HEK293T (cell line): ENCODE measurements around the gene SUMF2.
"Not testable (repeated sequence)": the region's sequence is repeated elsewhere in the genome, so short reads cannot be mapped to it uniquely, and the experiment has no call there.

ENCODE experiments used
- CTCF ChIA-PET: fragments of 350-600 bp; formaldehyde crosslinking; extraction: SDS; loops from one replicate; lab custom pipeline; 2021; ENCODE audit warnings: antibody characterized with exemption, inconsistent platforms; lab: Yijun Ruan, JAX
- POLR2A ChIA-PET: fragments of 350-600 bp; formaldehyde crosslinking; extraction: SDS; loops from one replicate; lab custom pipeline; 2020; ENCODE audit warnings: antibody characterized with exemption, inconsistent platforms; lab: Yijun Ruan, JAX
- DNase-seq: peaks from one replicate; pipeline ENCODE4 v3.0.0; 2012; ENCODE audit warnings: mixed read lengths; ENCODE audit errors: extremely low spot score
- ARNT ChIP-seq: fragments of 450-650 bp; IDR thresholded peaks from 2 replicates; pipeline ENCODE4 v1.6.1; 2017; ENCODE audit warnings: mild to moderate bottlenecking
- BHLHE40 ChIP-seq: fragments of 450-650 bp; IDR thresholded peaks from 2 replicates; pipeline ENCODE4 v1.6.1; 2016; ENCODE audit warnings: mild to moderate bottlenecking, moderate library complexity, borderline replicate concordance
- CTBP1 ChIP-seq: fragments of 450-650 bp; IDR thresholded peaks from 2 replicates; pipeline ENCODE4 v1.6.1; 2016; ENCODE audit warnings: borderline replicate concordance
- ELF4 ChIP-seq: fragments of 450-650 bp; IDR thresholded peaks from 2 replicates; pipeline ENCODE4 v1.6.1; 2017; ENCODE audit warnings: antibody characterized with exemption
- FOXA1 ChIP-seq: fragments of 450-650 bp; IDR thresholded peaks from 2 replicates; pipeline ENCODE4 v1.6.1; 2016; ENCODE audit warnings: mild to moderate bottlenecking
- FOXK2 ChIP-seq: fragments of 450-650 bp; IDR thresholded peaks from 2 replicates; pipeline ENCODE4 v1.6.1; 2016; ENCODE audit warnings: mild to moderate bottlenecking
- FOXM1 ChIP-seq: fragments of 450-650 bp; IDR thresholded peaks from 2 replicates; pipeline ENCODE4 v1.6.1; 2017; ENCODE audit warnings: mild to moderate bottlenecking, borderline replicate concordance
- HDGF ChIP-seq: fragments of 450-650 bp; IDR thresholded peaks from 2 replicates; pipeline ENCODE4 v1.6.1; 2017; ENCODE audit warnings: antibody characterized with exemption, borderline replicate concordance
- L3MBTL2 ChIP-seq: fragments of 450-650 bp; conservative IDR thresholded peaks from 2 replicates; pipeline ENCODE4 v1.6.1; 2016; ENCODE audit warnings: mild to moderate bottlenecking
- LEF1 ChIP-seq: fragments of 450-650 bp; IDR thresholded peaks from 2 replicates; pipeline ENCODE4 v1.6.1; 2017; ENCODE audit warnings: mild to moderate bottlenecking, borderline replicate concordance
- NFRKB ChIP-seq: fragments of 450-650 bp; IDR thresholded peaks from 2 replicates; pipeline ENCODE4 v1.6.1; 2016; ENCODE audit warnings: mild to moderate bottlenecking, moderate library complexity
- SP1 ChIP-seq: fragments of 450-650 bp; IDR thresholded peaks from 2 replicates; pipeline ENCODE4 v1.6.1; 2017
- SUZ12 ChIP-seq: fragments of 450-650 bp; IDR thresholded peaks from 2 replicates; pipeline ENCODE4 v1.6.1; 2016; ENCODE audit warnings: mild to moderate bottlenecking
- TARDBP ChIP-seq: fragments of 450-650 bp; IDR thresholded peaks from 2 replicates; pipeline ENCODE4 v1.6.1; 2016
- ZNF384 ChIP-seq: fragments of 450-650 bp; IDR thresholded peaks from 2 replicates; pipeline ENCODE4 v1.6.1; 2016
- TF ChIP-seq, protein P1 (sequence below): fragments of 450-650 bp; IDR thresholded peaks from 2 replicates; pipeline ENCODE4 v1.6.1; 2016

Gene SUMF2

DNA sequence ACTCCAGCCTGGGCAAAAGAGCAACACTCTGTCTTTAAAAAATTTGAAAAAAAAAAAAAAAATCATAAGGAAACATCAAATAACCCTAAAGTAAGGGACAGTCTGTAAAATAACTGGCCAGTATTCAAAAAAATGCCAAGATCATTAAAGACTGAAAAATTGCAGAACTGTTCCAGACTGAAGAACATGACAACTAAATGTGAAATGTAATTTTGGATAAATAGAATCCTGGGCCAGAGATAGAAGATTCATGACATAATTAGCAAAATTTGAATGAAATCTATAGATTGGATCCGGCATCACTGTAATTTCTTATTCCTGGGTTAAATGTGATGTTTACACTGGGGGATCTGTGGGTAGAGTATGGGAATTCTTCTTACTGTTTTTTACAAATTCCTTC is 15.8 kb upstream of the SUMF2 start:
- POLR2A ChIA-PET = interaction anchor here (0.7 kb wide), 1 partner anchor 14 kb away, joined by 4 read pairs; no protein-coding TSS in a partner anchor

DNA sequence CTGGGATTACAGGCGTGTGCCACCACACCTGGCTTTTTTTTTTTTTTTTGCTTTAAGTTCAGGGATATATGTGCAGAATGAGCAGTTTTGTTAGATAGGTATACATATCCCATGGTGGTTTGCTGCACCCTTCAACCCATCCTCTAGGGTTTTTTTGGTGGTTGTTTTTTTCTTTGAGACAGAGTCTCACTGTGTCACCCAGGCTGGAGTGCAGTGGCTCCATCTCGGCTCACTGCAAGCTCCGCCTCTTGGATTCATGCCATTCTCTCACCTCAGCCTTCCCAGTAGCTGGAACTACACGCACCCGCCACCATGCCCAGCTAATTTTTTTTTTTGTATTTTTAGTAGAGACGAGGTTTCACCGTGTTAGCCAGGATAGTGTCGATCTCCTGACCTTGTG is 15.3 kb upstream of the SUMF2 start:
- not testable (repeated sequence) for DNase-seq
- CTCF ChIA-PET = interaction anchor here (0.6 kb wide), 1 partner anchor 34 kb away, joined by 4 read pairs; no protein-coding TSS in a partner anchor
- POLR2A ChIA-PET = interaction anchor here (0.7 kb wide), 1 partner anchor 15 kb away, joined by 4 read pairs; no protein-coding TSS in a partner anchor

More for the DNA sequence above, 15.8 kb upstream of the SUMF2 start:
- no peak for DNase-seq
- CTCF ChIA-PET = interaction anchor here (0.6 kb wide), 1 partner anchor 33 kb away, joined by 4 read pairs; no protein-coding TSS in a partner anchor
- TF ChIP-seq SUZ12 = no peak
- no peak for TF ChIP-seq TARDBP
- no peak for TF ChIP-seq L3MBTL2
- no peak for TF ChIP-seq CTBP1
- TF ChIP-seq HDGF = no peak
- TF ChIP-seq ARNT = no peak
- TF ChIP-seq ZNF384 = no peak
- TF ChIP-seq BHLHE40 = no peak
- TF ChIP-seq ELF4 = no peak
- no peak for TF ChIP-seq FOXM1
- TF ChIP-seq FOXA1 = no peak
- TF ChIP-seq SP1 = no peak
- TF ChIP-seq, protein P1, sequence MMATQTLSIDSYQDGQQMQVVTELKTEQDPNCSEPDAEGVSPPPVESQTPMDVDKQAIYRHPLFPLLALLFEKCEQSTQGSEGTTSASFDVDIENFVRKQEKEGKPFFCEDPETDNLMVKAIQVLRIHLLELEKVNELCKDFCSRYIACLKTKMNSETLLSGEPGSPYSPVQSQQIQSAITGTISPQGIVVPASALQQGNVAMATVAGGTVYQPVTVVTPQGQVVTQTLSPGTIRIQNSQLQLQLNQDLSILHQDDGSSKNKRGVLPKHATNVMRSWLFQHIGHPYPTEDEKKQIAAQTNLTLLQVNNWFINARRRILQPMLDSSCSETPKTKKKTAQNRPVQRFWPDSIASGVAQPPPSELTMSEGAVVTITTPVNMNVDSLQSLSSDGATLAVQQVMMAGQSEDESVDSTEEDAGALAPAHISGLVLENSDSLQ = no peak
- no peak for TF ChIP-seq FOXK2
- TF ChIP-seq LEF1 = no peak
- TF ChIP-seq NFRKB = no peak

DNA sequence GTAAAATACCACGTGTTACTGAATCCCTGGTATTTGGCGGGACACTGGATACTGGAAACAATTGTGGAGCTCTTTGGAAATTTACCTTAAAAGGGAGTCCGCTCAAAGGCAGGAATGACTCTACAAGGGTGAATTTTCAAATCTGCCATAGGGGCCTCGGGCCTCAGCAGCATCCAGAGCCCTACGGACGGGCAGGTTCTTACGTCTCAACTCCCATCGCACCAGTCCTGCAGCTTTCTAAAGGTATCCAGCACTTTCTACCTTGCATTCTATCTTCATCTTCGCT is 13.1 kb upstream of the SUMF2 start:
- ChIA-PET POLR2A (interaction anchor here (0.8 to 2.6 kb wide), 20 partner anchors 8 to 1292 kb away, joined by 3 to 79 read pairs (median 4); partner anchors contain the start of genes CHCHD2, NIPSNAP2, SEC61G and SUMF2), CTCF (interaction anchor here (0.6 to 1.5 kb wide), 3 partner anchors 12 to 438 kb away, joined by 3 to 4 read pairs (median 3); no protein-coding TSS in a partner anchor)
- no peak for TF ChIP-seq LEF1
- TF ChIP-seq, protein P1 = no peak
- TF ChIP-seq L3MBTL2 = no peak
- no peak for TF ChIP-seq SUZ12
- TF ChIP-seq FOXM1 = no peak
- no peak for TF ChIP-seq BHLHE40
- no peak for TF ChIP-seq ARNT
- TF ChIP-seq HDGF = no peak
- TF ChIP-seq FOXA1 = no peak
- no peak for TF ChIP-seq NFRKB
- TF ChIP-seq TARDBP = no peak
- TF ChIP-seq ZNF384 = no peak
- no peak for TF ChIP-seq CTBP1
- no peak for TF ChIP-seq SP1
- no peak for TF ChIP-seq FOXK2
- no peak for TF ChIP-seq ELF4
- no peak for DNase-seq

DNA sequence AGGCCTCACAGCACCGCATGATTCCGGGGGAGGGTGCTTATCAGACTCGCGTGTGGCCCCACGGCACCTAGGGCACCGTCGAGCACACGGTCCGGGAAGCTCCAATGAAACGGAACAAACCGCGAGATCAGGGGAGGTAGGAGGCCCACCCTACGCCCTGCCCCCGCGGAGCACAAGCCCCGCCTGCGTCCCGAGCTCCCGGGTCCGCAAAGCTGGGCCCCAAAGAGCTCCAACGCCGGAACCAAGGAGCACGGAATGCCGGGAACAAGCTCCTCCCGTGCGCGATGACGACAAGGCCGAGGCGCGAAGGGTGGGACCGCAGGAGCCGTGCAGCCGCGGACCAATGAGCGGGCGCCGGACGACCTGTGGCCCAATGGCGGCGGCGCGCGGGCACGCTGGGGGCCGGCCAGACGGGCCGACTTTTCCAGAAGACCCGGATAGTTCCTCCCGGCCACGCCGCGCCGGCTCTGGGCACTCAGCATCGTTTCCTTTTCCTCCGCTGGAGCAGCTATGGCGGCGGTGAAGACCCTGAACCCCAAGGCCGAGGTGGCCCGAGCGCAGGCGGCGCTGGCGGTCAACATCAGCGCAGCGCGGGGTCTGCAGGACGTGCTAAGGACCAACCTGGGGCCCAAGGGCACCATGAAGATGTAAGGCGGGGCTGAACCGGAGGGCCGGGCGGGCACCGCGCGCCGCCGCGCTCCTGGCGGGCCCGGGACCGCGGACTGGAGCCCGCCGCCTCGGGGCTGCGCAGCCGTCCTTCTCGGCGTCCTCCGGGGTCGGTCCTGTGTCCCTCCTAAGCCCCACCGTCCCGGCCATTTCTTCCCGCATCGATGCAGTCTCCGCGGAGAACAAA is 12.5 kb upstream of the SUMF2 start, which contains the start of the genes CCT6A and PSPH:
Gene CCT6A, plus strand, starts transcription at position 427 of the 853 bp plus-strand sequence. Its CDS starts 84 bp downstream, at position 511.
Gene PSPH, minus strand, starts transcription at position 106 of the 853 bp plus-strand sequence. CDS start 30,232 bp downstream, outside the sequence.
- TF ChIP-seq, protein P1 = no peak
- TF ChIP-seq CTBP1 = no peak
- TF ChIP-seq FOXA1 = no peak
- TF ChIP-seq ELF4 = peak; percentile 10; the same call in 1 of the 2 replicates
- no peak for TF ChIP-seq FOXK2
- peak; percentile 73 for TF ChIP-seq L3MBTL2
- no peak for TF ChIP-seq HDGF
- TF ChIP-seq BHLHE40 = no peak
- TF ChIP-seq SUZ12 = no peak
- TF ChIP-seq FOXM1 = no peak
- TF ChIP-seq LEF1 = no peak
- DNase-seq = peak; percentile 83
- POLR2A ChIA-PET = interaction anchor here (0.6 to 2.6 kb wide), 22 partner anchors 9 to 1292 kb away, joined by 3 to 79 read pairs (median 4); partner anchors contain the start of genes CHCHD2, NIPSNAP2, SEC61G and SUMF2
- CTCF ChIA-PET = interaction anchor here (0.6 to 1.5 kb wide), 4 partner anchors 11 to 439 kb away, joined by 3 to 4 read pairs (median 3); no protein-coding TSS in a partner anchor

DNA sequence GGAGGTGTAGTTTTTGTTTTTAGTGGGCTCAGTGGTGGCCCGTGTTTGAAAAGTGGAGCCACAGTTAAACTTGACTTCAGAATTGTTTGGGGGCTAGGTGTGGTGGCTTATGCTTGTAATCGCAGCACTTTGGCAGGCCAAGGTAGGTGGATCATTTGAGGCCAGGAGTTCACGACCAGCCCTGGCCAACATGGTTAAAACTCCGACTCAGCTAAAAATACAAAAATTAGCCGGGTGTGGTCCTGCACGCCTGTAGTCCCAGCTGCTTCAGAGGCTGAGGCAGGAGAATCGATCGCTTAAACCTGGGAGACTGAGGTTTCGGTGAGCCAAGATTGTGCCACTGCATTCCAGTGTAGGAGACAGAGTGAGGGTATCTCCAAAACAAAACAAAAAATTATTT is 10.7 kb upstream of the SUMF2 start:
- no peak for DNase-seq
- TF ChIP-seq FOXM1 (no peak), SP1 (no peak)
- ChIA-PET POLR2A (interaction anchor here (1.6 to 3.3 kb wide), 2 partner anchors 10 to 11 kb away, joined by 5 to 12 read pairs; partner anchors contain the start of gene SUMF2), CTCF (no interaction called here)

DNA sequence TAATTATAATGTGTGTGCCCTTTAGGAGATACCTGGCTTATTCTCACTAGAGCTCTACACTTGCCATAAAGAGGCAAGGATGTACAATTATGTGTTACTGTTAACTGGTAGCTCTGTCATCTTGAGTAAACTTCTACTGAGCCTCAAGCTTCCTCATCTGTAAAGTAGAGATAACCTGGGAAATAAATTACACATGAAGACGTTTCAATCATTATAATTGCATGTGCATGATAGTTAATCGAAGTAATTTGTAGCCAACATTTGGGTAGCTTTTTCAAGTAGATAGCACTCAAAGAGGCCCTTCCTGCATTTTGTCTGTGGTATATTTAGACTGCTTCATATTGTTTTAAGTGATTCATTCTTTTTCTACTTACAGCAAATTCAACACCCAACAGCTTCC is 10.1 kb upstream of the SUMF2 start:
- ChIA-PET POLR2A (interaction anchor here (1.6 to 3.3 kb wide), 2 partner anchors 9 to 11 kb away, joined by 5 to 12 read pairs; partner anchors contain the start of gene SUMF2), CTCF (no interaction called here)
- no peak for DNase-seq
- TF ChIP-seq ARNT (no peak), FOXK2 (no peak), LEF1 (no peak), ELF4 (no peak), SP1 (no peak), CTBP1 (no peak), BHLHE40 (no peak), L3MBTL2 (no peak), NFRKB (no peak), ZNF384 (no peak), SUZ12 (no peak), TARDBP (no peak), FOXA1 (no peak), FOXM1 (no peak), HDGF (no peak)
- TF ChIP-seq, protein P1 = no peak
